PFSK-1 (cell line): ENCODE results near the gene PHOSPHO1.

Experiments used
- POLR2AphosphoS5 ChIP-seq: IDR thresholded peaks from 2 replicates; pipeline ENCODE4 v1.6.1; 2012; ENCODE audit warnings: low read depth, mild to moderate bottlenecking, control low read depth, low read length, moderate library complexity
- REST ChIP-seq, 2 experiments: IDR thresholded peaks; 2 replicates each; pipeline versions ENCODE4 v1.6.1 to v1.8.0; 2011 to 2012; ENCODE audit warnings: low read depth in 2 of 2, low read length in 2 of 2, control low read depth in 1 of 2, inconsistent platforms in 1 of 2, mild to moderate bottlenecking in 1 of 2, moderate library complexity in 1 of 2; ENCODE audit not compliant: insufficient read depth in 1 of 2
- TAF1 ChIP-seq: IDR thresholded peaks from 2 replicates; pipeline ENCODE4 v1.6.1; 2012; ENCODE audit warnings: low read length, control low read depth, borderline replicate concordance; ENCODE audit not compliant: insufficient read depth

GRCh38 chr17:49254066-49254465 lies 23.5 kb upstream of the PHOSPHO1 start:
- TF ChIP-seq TAF1 (no peak), REST (IDR thresholded peaks at IDR 0.05; ENCODE audit: insufficient read depth in 1 of 2, low read depth in 2 of 2, low read length in 2 of 2) (no peak), POLR2AphosphoS5 (no peak)
